Epithelial cell of prostate (primary cell): ENCODE data around the gene UBE3A.

Experiments
- DNase-seq: peaks from one replicate; pipeline ENCODE4 v3.0.0-alpha.2; 2011; ENCODE audit warnings: low read depth, low spot score
- H3K27ac ChIP-seq: fragments of 450-650 bp; 2 replicates; pipeline ENCODE4 v1.5.1; 2017; ENCODE audit warnings: mild to moderate bottlenecking

UBE3A gene

DNA sequence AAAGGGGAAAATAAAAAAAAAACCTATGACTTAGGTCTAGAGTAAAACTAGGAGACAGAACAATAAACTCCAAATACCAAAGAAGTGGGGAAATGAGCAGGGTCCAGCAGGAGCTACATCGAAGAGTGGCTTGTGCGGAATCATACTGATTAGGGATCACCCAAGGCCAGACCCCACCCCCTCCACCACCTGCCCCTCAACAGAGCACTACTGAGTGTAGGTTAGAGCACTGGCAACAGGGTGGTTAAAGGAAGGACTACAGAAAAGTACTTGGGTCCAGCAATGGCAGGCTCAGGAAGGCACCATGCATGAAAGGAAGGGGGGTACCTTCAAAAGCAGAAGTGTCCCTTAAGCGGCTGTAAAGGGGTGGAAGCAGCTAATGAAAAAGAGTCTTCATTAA, 96.2 kb downstream of the UBE3A start:
- DNase-seq, result no peak
- H3K27ac ChIP-seq, result no peak overlapping the region

DNA sequence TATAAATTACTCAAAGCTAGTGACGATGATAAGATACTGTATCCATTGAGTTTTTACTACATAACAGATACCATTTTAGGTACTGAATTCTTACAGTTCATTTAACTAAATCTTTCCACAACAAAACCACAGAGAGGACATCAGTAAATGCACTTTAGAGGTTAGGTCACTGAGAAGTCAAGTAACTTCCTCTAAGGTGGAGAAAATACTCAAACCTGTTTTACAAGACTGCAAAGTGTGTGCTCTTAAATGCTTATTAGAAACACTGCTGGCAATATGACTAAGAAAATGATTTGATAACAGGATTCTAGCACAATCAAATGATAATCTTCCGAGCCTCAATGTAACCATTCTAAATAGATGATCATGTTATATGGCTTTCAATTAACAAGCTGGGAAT, 99.4 kb downstream of the UBE3A start:
- H3K27ac ChIP-seq, result no peak overlapping the region
- no peak for DNase-seq

DNA sequence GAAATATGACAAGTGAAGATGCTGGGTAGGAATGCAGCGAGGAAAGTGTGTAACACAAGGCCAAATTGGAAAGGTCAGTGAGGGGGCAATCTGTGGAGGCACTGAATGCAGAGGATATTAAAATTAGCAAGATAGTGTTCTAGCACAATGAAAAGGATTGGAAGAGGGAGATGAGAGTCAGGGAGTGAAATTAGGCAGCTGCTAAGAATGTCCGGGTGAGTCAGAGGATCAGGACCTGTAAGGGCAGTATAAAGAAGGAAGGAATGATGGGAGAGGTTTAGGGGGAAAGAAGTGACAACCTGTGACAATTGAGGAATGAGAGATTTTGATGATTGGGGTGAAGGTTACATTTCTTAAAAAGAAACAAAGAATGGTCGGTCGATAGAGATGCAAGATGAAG, 103.5 kb downstream of the UBE3A start:
- no peak for DNase-seq
- no peak overlapping the region for H3K27ac ChIP-seq

DNA sequence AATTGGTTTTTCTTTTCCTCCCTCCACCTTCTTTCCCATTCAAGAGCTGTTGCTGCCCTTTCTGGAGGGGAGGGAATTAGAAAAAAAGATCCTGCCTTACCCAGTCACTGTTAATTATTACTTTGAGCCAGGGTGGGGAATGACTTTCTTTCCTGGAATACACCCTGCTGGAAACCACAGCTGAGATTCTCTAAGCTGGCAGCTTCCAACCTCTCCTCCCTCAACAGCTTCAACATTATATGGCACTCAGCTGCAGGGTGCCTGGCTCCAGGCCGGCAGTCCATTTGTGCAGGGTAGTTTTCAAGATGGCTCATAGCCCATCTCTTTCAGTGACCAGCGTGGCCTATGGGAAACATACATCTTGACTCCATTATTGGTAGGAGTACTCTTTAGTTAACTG, 105.8 kb downstream of the UBE3A start:
- DNase-seq, result no peak
- no peak overlapping the region for H3K27ac ChIP-seq

DNA sequence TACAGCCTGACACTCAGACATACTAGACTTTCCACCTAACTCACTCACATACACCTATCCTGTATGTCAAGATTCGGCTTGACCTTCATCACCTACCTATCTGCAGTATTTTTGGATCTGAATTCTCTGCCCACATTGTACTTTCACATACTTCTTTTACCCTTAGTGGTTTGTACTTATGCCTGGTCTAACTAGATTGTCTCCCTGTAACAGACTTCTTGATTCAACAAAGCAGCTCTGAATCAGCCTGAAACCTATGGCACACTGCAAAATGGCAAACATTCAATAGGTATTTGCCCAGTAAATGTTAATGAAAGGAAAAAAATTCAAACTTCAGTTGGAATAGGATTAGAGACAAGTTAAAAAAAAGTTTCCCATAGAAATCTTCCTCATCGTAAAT, 106.5 kb downstream of the UBE3A start:
- no peak for DNase-seq
- H3K27ac ChIP-seq, result no peak overlapping the region

DNA sequence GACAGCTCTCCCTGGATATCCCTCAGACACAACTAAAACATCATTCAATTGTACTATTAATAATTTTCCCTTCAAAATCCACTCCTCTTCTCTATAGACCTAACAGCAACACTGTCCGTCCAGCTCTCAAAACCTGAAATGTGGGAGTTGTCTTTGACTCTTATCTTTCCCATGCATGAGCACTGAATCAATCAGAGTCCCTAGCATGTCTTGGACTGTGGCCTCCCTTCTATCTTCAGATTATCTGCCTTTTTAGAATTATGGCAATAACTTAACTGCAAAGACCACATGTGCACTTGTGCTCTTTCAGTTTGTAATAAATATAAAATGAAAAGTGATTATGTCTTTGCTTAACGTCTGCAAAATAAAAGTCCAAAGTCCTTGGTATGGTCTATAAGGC, 107.0 kb downstream of the UBE3A start:
- no peak overlapping the region for H3K27ac ChIP-seq
- no peak for DNase-seq

DNA sequence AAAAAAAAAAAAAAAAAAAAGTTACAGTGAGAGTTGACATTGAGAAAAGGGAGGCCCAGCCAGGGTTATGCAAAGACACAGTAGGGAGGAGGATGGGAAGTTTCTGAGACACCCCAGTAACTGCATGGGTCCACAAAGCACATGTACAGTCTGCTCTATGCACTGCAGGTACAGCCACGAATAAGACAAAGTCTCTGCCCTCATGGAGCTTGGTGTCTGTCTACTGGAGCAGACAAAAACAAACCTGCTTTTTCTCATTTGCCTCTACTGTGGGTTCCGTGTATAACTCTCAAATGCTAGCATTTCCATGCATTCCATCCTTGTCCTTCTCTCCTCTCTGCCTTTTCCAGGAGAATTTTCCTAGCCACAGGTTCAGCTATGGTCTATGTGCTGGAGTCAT, 107.4 kb downstream of the UBE3A start:
- no peak for DNase-seq
- H3K27ac ChIP-seq, result no peak overlapping the region

DNA sequence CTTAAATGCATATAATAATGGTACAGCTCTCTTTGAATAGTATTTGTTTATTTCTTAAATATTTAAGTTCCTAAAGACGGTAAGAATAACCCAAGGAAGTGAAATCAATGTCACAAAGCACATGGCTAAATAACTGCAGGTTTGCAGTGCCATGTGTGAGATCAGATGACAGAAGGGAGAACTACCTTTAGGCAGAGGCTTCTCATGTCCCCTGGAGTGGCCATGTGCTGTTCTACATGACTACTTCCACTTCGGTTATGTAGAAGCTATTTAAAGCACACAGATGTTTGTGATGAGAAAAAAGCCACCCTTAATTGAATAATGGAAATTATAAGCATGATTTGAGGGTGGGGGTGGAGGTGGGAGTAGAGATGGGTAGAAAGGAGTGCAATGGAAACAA, 109.1 kb downstream of the UBE3A start:
- no peak overlapping the region for H3K27ac ChIP-seq
- no peak for DNase-seq

DNA sequence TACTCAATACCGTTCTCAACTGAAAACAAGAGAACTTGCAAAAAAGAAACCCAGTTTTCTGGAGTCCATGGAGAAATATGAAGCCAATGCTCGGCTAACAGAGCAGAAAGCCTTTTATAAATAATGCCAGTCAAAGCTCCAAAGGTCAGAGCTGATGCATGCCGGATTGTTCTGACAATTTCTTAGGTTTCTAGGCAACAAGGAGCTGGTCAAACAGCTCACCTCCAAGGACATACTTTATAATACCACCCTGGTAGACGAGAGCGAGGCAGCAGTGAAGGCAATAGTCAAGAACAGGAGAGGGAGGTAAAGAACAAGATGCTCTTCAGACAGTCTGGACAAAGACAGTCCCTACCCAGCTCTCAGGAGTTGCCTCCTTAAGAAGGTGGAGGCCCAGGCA, 111.1 kb downstream of the UBE3A start:
- no peak overlapping the region for H3K27ac ChIP-seq
- DNase-seq, result no peak

DNA sequence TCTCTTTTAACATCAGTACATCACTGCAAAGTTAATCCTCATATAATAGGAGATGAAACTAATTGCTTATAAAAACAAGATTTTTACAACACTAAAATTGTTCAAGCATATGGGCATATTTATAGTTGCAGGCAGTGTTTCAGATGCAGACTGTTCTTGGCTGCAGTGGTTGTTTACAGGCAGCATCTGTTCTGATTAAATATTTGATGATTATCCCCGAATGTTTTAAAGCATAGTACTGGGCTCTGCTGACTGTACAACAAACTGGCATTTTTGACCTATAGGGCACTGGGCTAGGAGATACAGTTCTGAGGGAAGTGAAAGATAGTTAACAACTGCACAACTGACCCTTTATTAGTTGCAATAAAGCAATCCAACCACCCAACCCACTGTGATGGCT, 113.6 kb downstream of the UBE3A start:
- H3K27ac ChIP-seq, result no peak overlapping the region
- DNase-seq, result no peak

DNA sequence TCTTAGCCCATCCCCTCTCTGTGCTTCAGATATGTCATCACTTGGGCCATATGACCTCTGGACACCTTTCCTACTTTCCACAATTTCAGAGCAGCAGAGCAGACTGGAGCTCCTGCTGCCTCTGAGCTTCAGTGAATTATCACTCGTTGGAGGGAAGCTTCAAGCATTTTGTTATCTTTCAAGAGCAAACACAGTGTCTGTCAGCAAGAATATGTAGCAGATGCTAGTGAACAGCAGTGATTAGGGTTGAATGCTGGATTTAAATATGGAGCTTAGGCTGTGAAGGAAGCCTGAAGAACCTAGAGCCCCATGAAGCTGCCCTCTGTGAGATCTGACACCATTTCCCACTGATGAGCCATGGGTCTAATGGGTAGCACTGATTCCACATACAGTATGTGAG, 115.4 kb downstream of the UBE3A start:
- H3K27ac ChIP-seq, result no peak overlapping the region
- no peak for DNase-seq

DNA sequence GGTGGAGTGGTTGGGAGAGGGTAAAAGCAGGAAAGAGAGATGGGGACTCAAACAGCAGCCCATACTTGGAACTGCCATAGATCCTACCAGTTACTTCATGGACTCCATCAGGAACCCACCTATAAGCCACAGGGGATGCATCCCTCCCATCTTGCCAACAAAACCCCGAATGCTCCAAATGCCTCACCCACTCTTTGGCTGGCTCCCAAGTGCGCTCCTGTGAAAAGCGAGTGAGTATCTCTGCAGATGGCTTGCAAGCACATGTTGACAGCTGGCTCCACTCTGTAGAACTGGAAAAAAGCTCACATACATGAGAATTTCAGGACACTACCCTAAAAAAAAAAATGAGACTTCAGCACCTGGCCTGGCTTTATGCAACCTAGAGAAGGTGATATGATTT, 151.0 kb downstream of the UBE3A start:
- no peak for DNase-seq
- H3K27ac ChIP-seq, result no peak overlapping the region
